ENCODE results near the gene ZBTB9. TPM values are rescaled to one million over a fixed set of nuclear protein-coding genes. Genes with fewer than 3 reads are reported as not detected.
A peak's percentile ranks its signal among the peaks of the same experiment; 100 is the strongest.

The ZBTB9 gene
- total and polyA plus RNA-seq, 4 donors: 1.1 to 3.4 (median 2.3) TPM

DNA sequence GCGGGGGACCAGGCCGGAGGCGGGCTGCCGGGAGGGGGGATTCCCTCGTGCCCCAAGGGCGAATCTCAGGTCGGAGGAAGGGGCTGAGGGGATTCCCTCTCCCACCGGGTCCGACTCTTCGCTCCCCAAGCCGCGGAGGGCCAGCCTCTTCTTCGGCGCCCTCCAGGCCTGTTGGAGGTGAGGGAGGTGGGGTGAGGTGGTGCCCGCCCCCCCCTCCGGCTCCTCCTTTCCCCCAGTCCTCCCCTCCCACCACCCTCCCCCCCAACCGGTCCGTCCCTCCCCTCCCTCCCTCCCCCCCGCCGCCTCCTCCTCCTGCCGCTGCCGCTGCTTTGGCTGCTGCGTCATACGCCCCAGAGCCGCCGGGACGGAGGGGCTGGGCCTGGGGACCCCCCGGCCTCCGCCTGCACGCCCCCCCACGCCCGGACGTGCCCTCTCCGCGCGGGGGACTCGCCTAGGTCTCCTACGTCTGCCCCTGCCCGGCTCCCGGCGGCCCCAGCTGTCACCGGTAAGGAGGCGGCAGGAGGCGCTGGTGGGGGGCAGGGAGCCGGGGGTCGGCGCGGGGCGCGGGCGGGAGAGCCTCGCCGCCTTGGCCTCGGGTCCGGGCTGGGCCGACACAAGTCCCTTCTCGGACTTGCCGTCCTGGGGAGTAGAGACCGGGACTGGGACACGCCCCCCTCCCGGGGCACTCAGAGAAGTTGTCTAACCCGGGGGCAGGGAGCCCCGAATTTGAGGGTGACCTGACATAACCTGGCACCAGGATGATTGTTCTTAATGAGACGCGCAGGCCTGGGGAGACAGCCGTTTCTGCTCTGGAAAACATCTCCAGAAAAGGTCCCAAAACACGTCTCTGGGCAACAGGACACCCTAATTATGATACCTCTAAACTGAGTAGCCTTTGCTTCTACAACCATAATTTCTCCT is 43.4 kb upstream of the ZBTB9 start, which contains the start of gene PHF1:
PHF1 (plus strand) TSS at position 304 of the 921 bp plus-strand sequence. CDS start 1,250 bp downstream, outside the sequence.
- Histone ChIP-seq H3K9ac (ENCODE audit: low read depth in 1 of 2, low read length in 2 of 2) (peak within 1 kb of the TSS; percentile 75), H3K27me3 (ENCODE audit: control insufficient read depth in 4 of 4, insufficient read depth in 4 of 4, low read length in 3 of 4) (no peaks in the 10 kb centered on the region), H3K4me3 (ENCODE audit: low read depth in 1 of 3, low read length in 3 of 3) (peak within 1 kb of the TSS; percentile 60 to 97 (median 64)), H3K36me3 (ENCODE audit: control insufficient read depth in 4 of 4, insufficient read depth in 3 of 4, low read depth in 1 of 4, low read length in 3 of 4) (peaks cover 8 to 31% (median 19%) of the 10 kb centered on the region in 4 donors), H3K27ac (ENCODE audit: low read depth in 1 of 2, low read length in 2 of 2) (peak within 1 kb of the TSS; percentile 82 to 94), H3K9me3 (ENCODE audit: control insufficient read depth in 4 of 4, low read length in 3 of 4) (no peaks in the 10 kb centered on the region), H3K4me1 (ENCODE audit: control insufficient read depth in 4 of 4, insufficient read depth in 4 of 4, low read length in 3 of 4) (peaks cover 5 to 22% (median 15%) of the 10 kb centered on the region in 4 donors)
- DNase-seq (ENCODE audit: low spot score): no peak
- no peak for TF ChIP-seq NR2F2 (IDR thresholded peaks at IDR 0.05)
- TF ChIP-seq RAD21 (IDR thresholded peaks at IDR 0.05): no peak
- no peak for TF ChIP-seq TAF1 (conservative IDR thresholded peaks at IDR 0.05)
- TF ChIP-seq, protein P1, sequence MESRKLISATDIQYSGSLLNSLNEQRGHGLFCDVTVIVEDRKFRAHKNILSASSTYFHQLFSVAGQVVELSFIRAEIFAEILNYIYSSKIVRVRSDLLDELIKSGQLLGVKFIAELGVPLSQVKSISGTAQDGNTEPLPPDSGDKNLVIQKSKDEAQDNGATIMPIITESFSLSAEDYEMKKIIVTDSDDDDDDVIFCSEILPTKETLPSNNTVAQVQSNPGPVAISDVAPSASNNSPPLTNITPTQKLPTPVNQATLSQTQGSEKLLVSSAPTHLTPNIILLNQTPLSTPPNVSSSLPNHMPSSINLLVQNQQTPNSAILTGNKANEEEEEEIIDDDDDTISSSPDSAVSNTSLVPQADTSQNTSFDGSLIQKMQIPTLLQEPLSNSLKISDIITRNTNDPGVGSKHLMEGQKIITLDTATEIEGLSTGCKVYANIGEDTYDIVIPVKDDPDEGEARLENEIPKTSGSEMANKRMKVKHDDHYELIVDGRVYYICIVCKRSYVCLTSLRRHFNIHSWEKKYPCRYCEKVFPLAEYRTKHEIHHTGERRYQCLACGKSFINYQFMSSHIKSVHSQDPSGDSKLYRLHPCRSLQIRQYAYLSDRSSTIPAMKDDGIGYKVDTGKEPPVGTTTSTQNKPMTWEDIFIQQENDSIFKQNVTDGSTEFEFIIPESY (IDR thresholded peaks at IDR 0.05): no peak
- TF ChIP-seq, protein P2, sequence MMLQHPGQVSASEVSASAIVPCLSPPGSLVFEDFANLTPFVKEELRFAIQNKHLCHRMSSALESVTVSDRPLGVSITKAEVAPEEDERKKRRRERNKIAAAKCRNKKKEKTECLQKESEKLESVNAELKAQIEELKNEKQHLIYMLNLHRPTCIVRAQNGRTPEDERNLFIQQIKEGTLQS (IDR thresholded peaks at IDR 0.05): no peak
- TF ChIP-seq, protein P3, sequence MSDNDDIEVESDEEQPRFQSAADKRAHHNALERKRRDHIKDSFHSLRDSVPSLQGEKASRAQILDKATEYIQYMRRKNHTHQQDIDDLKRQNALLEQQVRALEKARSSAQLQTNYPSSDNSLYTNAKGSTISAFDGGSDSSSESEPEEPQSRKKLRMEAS (IDR thresholded peaks at IDR 0.05): no peak
- no peak for TF ChIP-seq YY1 (IDR thresholded peaks at IDR 0.05)
- under 1% methylated on average over 62 of the region's 67 CpGs for WGBS

DNA sequence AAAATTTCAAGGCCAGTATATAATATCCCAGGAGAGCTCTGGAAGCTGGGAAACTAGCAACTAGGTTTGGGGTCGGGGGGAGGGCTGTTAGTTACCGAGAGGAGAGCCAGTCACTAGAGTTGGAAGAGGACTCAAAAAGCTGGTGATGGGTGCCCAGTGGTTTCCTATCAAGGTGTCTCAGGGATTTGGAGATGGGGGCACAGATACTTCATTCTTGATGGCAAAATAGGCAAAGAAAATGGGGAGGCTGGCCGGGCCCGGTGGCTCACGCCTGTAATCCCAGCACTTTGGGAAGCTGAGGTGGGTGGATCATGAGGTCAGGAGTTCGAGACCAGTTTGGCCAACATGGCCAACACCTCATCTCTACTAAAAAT is 42.8 kb upstream of the ZBTB9 start:
- Histone ChIP-seq H3K4me3 (ENCODE audit: low read depth in 1 of 3, low read length in 3 of 3) (peak overlapping the region; percentile 33 to 97 (median 64)), H3K9ac (ENCODE audit: low read depth in 1 of 2, low read length in 2 of 2) (peak overlapping the region; percentile 75), H3K27ac (ENCODE audit: low read depth in 1 of 2, low read length in 2 of 2) (peak overlapping the region; percentile 77 to 94), H3K27me3 (ENCODE audit: control insufficient read depth in 4 of 4, insufficient read depth in 4 of 4, low read length in 3 of 4) (no peaks in the 10 kb centered on the region), H3K36me3 (ENCODE audit: control insufficient read depth in 4 of 4, insufficient read depth in 3 of 4, low read depth in 1 of 4, low read length in 3 of 4) (peaks cover 8 to 31% (median 19%) of the 10 kb centered on the region in 4 donors), H3K4me1 (ENCODE audit: control insufficient read depth in 4 of 4, insufficient read depth in 4 of 4, low read length in 3 of 4) (peaks cover 9 to 28% (median 19%) of the 10 kb centered on the region in 4 donors), H3K9me3 (ENCODE audit: control insufficient read depth in 4 of 4, low read length in 3 of 4) (no peaks in the 10 kb centered on the region)
- DNase-seq (ENCODE audit: low spot score): no peak
- WGBS: 65% methylated on average over 6 of the region's 6 CpGs
- TF ChIP-seq FOXA1 (IDR thresholded peaks at IDR 0.05) (no peak), RAD21 (IDR thresholded peaks at IDR 0.05) (no peak), EGR1 (IDR thresholded peaks at IDR 0.05; ENCODE audit: low read depth in 2 of 2) (no peak), TAF1 (conservative IDR thresholded peaks at IDR 0.05) (no peak), HNF4G (IDR thresholded peaks at IDR 0.05) (no peak), FOXA2 (IDR thresholded peaks at IDR 0.05) (no peak)
- TF ChIP-seq, protein P4, sequence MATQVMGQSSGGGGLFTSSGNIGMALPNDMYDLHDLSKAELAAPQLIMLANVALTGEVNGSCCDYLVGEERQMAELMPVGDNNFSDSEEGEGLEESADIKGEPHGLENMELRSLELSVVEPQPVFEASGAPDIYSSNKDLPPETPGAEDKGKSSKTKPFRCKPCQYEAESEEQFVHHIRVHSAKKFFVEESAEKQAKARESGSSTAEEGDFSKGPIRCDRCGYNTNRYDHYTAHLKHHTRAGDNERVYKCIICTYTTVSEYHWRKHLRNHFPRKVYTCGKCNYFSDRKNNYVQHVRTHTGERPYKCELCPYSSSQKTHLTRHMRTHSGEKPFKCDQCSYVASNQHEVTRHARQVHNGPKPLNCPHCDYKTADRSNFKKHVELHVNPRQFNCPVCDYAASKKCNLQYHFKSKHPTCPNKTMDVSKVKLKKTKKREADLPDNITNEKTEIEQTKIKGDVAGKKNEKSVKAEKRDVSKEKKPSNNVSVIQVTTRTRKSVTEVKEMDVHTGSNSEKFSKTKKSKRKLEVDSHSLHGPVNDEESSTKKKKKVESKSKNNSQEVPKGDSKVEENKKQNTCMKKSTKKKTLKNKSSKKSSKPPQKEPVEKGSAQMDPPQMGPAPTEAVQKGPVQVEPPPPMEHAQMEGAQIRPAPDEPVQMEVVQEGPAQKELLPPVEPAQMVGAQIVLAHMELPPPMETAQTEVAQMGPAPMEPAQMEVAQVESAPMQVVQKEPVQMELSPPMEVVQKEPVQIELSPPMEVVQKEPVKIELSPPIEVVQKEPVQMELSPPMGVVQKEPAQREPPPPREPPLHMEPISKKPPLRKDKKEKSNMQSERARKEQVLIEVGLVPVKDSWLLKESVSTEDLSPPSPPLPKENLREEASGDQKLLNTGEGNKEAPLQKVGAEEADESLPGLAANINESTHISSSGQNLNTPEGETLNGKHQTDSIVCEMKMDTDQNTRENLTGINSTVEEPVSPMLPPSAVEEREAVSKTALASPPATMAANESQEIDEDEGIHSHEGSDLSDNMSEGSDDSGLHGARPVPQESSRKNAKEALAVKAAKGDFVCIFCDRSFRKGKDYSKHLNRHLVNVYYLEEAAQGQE (IDR thresholded peaks at IDR 0.05): no peak
